Right cardiac atrium (tissue), 5 donors: ENCODE data around the gene ZNF398. TPM values are rescaled to one million over a fixed set of nuclear protein-coding genes. Genes with fewer than 3 reads are reported as not detected.
A peak's percentile ranks its signal among the peaks of the same experiment; 100 is the strongest.
"Not testable (repeated sequence)": the region's sequence is repeated elsewhere in the genome, so short reads cannot be mapped to it uniquely, and the experiment has no call there.

ENCODE experiments used
- ATAC-seq, 2 donors: fragments of 200-7000 bp; cut with Tn5 transposase; one replicate each; pipeline versions ENCODE4 v1.8.0 to v1.9.1; 2020; ENCODE audit warnings: moderate library complexity in 2 of 2, mild to moderate bottlenecking in 1 of 2
- DNase-seq, 3 donors: peaks; one replicate each; pipeline ENCODE4 v3.0.0-alpha.2; 2020
- H3K27ac ChIP-seq: one replicate; pipeline ENCODE4 v1.5.1; 2013; ENCODE audit warnings: mild to moderate bottlenecking, low read length, control low read depth, moderate library complexity
- H3K27me3 ChIP-seq: one replicate; pipeline ENCODE4 v1.6.1; 2013; ENCODE audit not compliant: control insufficient read depth, insufficient read depth
- H3K4me1 ChIP-seq: one replicate; pipeline ENCODE4 v1.6.1; 2013; ENCODE audit warnings: low read length; ENCODE audit not compliant: control insufficient read depth, insufficient read depth
- H3K4me3 ChIP-seq: one replicate; pipeline ENCODE4 v1.5.1; 2013; ENCODE audit warnings: low read length, control low read depth
- H3K9me3 ChIP-seq: one replicate; pipeline ENCODE4 v1.6.1; 2013; ENCODE audit warnings: low read length; ENCODE audit not compliant: control insufficient read depth
- WGBS: extraction: QIAGEN DNeasy Blood & Tissue Kit; methylation state at CpG from one replicate; pipeline ENCODE4 v1.1.7; 2013; 5-methylcytosine and 5-hydroxymethylcytosine counted together
- intact Hi-C, 4 donors: fragments of 100-400 bp; cut with DNase I; formaldehyde crosslinking; loops; one replicate each; pipeline versions ENCODE4 v1.11.0 to v1.14.0; 2022 to 2023
- polyA plus RNA-seq: library from polyadenylated mRNA; stranded (reverse); fragments of 200-250 nt; gene quantifications from one replicate; pipeline ENCODE4 v1.2.3, GENCODE V29; 2013
- total RNA-seq, 4 donors: library from RNA; stranded (reverse); fragmentation: NEBNext Ultra II Directional; extraction: Animal tissue kit (Norgen Biotek cat#: 25700); gene quantifications; one replicate each; pipeline ENCODE4 v1.2.1, GENCODE V29; 2021
- donor health status: healthy with polysubstance abuse.
- donor health status: DM: no; HTN: yes; CAD: no.
- donor health status: DM: no; HTN: no; CAD: no.
- donor health status: DM: no; HTN: yes; CAD: no; lungs with severe emphysema.
- donor health status: DM: yes; HTN: yes; CAD: no.

Gene ZNF398
- total and polyA plus RNA-seq, 5 donors, result 2.5 to 10.3 (median 7.8) TPM

DNA sequence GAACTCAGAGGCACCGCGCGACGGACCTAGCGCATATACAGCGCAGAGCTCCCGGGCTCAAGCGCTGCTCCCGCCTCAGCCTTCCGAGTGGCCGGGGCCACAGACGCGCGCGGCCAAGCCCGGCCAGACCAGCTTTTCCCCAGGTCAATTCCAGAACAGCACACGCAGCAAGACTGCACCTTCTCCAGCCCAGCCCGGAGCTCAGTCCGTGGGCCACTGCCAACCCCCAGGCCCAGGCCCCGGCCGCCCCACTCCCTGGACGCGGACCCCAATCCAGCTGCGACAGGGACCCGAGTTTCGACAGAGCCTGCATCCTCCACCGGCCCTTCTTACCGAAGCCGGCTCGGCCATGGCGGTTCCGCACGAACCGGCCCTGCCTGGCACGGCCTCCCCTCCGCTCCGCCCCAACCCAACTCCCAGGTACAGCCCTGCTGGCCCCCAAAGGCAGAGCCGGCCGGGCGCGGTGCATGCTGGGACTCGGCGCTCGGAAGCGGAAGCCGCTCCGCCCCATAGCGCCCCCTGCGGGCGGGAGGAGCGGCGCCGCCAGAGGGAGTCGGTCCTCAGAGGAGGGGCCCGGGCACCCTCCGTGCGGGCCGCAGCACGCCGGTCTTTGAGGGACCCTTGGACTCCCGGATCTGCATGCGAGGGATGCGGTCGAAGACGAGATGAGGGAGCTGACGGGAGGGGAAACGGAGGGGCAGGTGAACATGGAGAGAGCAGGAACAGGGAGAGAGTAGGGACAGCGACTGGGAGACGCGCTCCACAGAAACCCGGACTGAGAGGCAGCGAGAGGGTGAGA, 21.2 kb upstream of the ZNF398 start, which contains the start of gene ZNF425:
TSS of gene ZNF425 (minus strand) at position 462 of the 799 bp plus-strand sequence. CDS start at position 351, 111 bp downstream.
- Histone ChIP-seq H3K9me3 (no peaks in the 10 kb centered on the region), H3K27ac (peak within 1 kb of the TSS; percentile 78), H3K4me1 (no peaks in the 10 kb centered on the region), H3K4me3 (peak within 1 kb of the TSS; percentile 45), H3K27me3 (no peaks in the 10 kb centered on the region)
- intact Hi-C loops, result loop anchor here in 1 of 4 donors (2.0 kb wide), 1 partner anchor 35 kb away; the partner anchor contains the start of gene ZNF786
- peak; percentile 94 to 98 (median 97) for DNase-seq
- ATAC-seq, result peak; percentile 95
- WGBS, result under 1% methylated on average over 72 of the region's 72 CpGs

- intact Hi-C loops, result loop anchor here in 1 of 4 donors (2.0 kb wide), 1 partner anchor 36 kb away; the partner anchor contains the start of gene ZNF786
These were observed 20.5 kb upstream of the ZNF398 start for GRCh38 chr7:149126662-149127266.

GRCh38 chr7:149130572-149131198, 16.6 kb upstream of the ZNF398 start:
- ATAC-seq (no peak), DNase-seq (no peak)
- Histone ChIP-seq H3K4me1 (no peaks in the 10 kb centered on the region), H3K27me3 (no peaks in the 10 kb centered on the region), H3K27ac (no peak overlapping the region), H3K9me3 (no peaks in the 10 kb centered on the region), H3K4me3 (no peak overlapping the region)
- WGBS, result 93% methylated on average over 5 of the region's 5 CpGs
- intact Hi-C loops, result no loop called here

More at GRCh38 chr7:149126662-149127266, 20.5 kb upstream of the ZNF398 start:
- ATAC-seq (peak; percentile 74 to 85), DNase-seq (peak; percentile 64 to 86 (median 85))
- Histone ChIP-seq H3K27ac (peak overlapping the region; percentile 78), H3K4me3 (peak overlapping the region; percentile 45), H3K9me3 (no peaks in the 10 kb centered on the region), H3K4me1 (no peaks in the 10 kb centered on the region), H3K27me3 (no peaks in the 10 kb centered on the region)
- WGBS, result under 1% methylated on average over 48 of the region's 48 CpGs

- DNase-seq, result no peak
- no peak overlapping the region for H3K4me3 ChIP-seq
- H3K27me3 ChIP-seq, result no peaks in the 10 kb centered on the region
- no peaks in the 10 kb centered on the region for H3K9me3 ChIP-seq
- intact Hi-C loops, result no loop called here
- H3K27ac ChIP-seq, result no peak overlapping the region
- WGBS, result 94% methylated on average over 2 of the region's 2 CpGs
- no peak for ATAC-seq
- H3K4me1 ChIP-seq, result no peaks in the 10 kb centered on the region
These were observed 14.1 kb upstream of the ZNF398 start for GRCh38 chr7:149133028-149133710.

GRCh38 chr7:149136118-149136517, 11.1 kb upstream of the ZNF398 start:
- 98% methylated on average over 9 of the region's 9 CpGs for WGBS
- Histone ChIP-seq H3K4me3 (no peak overlapping the region), H3K27ac (no peak overlapping the region), H3K9me3 (no peaks in the 10 kb centered on the region), H3K4me1 (no peaks in the 10 kb centered on the region), H3K27me3 (no peaks in the 10 kb centered on the region)
- DNase-seq (no peak), ATAC-seq (no peak)
- intact Hi-C loops, result no loop called here

GRCh38 chr7:149140831-149141230, 6.4 kb upstream of the ZNF398 start:
- Histone ChIP-seq H3K4me1 (no peaks in the 10 kb centered on the region), H3K9me3 (no peaks in the 10 kb centered on the region), H3K4me3 (no peak overlapping the region), H3K27me3 (no peaks in the 10 kb centered on the region), H3K27ac (no peak overlapping the region)
- WGBS, result 71% methylated on average over 3 of the region's 3 CpGs
- intact Hi-C loops, result no loop called here
- DNase-seq (no peak), ATAC-seq (no peak)

- no peak for DNase-seq
These were observed 5.4 kb upstream of the ZNF398 start for GRCh38 chr7:149141893-149142292.

DNA sequence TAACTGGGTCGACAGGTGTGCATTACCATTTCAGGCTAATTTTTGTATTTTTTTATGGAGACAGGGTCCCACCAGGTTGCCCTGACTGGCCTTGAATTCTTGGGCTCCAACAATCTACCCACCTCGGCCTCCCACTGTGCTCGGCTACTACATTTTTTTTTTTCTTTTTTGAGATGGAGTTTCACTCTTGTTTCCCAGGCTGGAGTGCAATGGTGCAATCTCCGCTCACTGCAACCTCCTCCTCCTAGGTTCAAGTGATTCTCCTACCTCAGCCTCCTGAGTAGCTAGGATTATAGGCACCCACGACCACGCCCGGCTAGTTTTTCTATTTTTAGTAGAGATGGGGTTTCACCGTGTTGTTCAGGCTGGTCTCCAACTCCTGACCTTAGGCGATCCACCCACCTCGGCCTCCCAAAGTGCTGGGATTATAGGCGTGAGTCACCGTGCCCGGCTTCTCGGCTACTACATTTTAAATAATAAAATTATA, 2.8 kb upstream of the ZNF398 start:
- H3K9me3 ChIP-seq, H3K4me3 ChIP-seq, ATAC-seq, intact Hi-C loops, H3K4me1 ChIP-seq, DNase-seq, H3K27me3 ChIP-seq, H3K27ac ChIP-seq: not testable (repeated sequence)
- WGBS, result 80% methylated on average over 14 of the region's 14 CpGs

More at GRCh38 chr7:149141893-149142292, 5.4 kb upstream of the ZNF398 start:
- WGBS, result 85% methylated on average over 4 of the region's 4 CpGs
- intact Hi-C loops, result no loop called here
- H3K27me3 ChIP-seq, result no peaks in the 10 kb centered on the region
- no peak overlapping the region for H3K4me3 ChIP-seq
- no peaks in the 10 kb centered on the region for H3K9me3 ChIP-seq
- no peaks in the 10 kb centered on the region for H3K4me1 ChIP-seq
- no peak overlapping the region for H3K27ac ChIP-seq
- no peak for ATAC-seq

DNA sequence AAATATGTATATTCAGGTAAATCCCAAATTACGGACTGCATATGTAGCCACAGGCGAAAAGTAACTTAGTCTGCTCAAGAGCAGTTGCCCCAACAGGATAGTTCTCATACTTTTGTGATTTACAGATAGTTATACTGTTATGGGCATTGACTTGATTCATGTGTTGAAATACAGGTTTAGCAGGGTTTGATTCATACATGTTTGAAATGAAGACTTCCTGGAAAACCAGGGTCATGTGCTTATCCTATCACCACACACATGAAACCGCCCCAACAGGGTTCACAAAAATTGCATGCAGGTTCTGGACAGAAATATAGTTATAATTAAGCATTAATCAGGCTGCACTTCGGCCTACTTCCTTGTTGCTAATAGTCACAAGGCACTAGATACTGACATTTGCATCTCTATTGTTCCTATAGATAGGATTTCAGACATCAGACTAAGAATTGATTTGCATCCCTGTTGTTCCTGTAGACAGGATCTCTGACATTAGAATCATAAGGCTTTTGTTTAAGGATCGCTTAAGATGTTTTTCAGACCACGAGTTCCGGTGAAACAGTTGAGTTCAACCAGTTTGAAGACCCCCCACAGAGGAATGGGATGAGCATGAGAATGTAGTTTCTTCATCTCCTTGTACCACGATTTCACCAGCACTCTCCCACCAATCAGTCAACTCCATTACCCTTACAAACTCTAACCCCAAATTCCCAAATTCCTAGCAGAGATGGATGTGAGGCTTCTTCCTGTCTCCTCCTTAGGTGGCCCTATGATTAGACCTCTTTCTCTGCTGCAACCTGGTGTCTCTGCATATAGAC, 2.0 kb upstream of the ZNF398 start:
- ATAC-seq (no peak), DNase-seq (no peak)
- no peaks in the 10 kb centered on the region for H3K9me3 ChIP-seq
- H3K27me3 ChIP-seq, result no peaks in the 10 kb centered on the region
- H3K27ac ChIP-seq, result no peak overlapping the region
- no peak overlapping the region for H3K4me3 ChIP-seq
- 87% methylated on average over 8 of the region's 8 CpGs for WGBS
- intact Hi-C loops, result no loop called here
- H3K4me1 ChIP-seq, result no peaks in the 10 kb centered on the region
